ENCODE data around the gene FRYL. TPM values are rescaled to one million over a fixed set of nuclear protein-coding genes. Genes with fewer than 3 reads are reported as not detected.

FRYL gene
- polyA plus RNA-seq, 1 donor from 2014 or later = 64.0 TPM

- Histone ChIP-seq H3K4me3 (ENCODE audit: low read length) (no peak overlapping the region), H3K4me2 (ENCODE audit: low read length) (no peak overlapping the region), H2AFZ (ENCODE audit: low read depth, low read length) (no peak overlapping the region), H3F3A (ENCODE audit: insufficient read depth, low read length, poor library complexity, severe bottlenecking) (no peaks in the 10 kb centered on the region), H3K9me2 (ENCODE audit: insufficient read depth, low read length) (no peaks in the 10 kb centered on the region), H3K79me2 (replicated peaks; ENCODE audit: insufficient read depth, low read length) (peaks cover 80% of the 10 kb centered on the region), H3K27ac (ENCODE audit: low read length) (no peak overlapping the region), H3K36me3 (ENCODE audit: insufficient read depth, low read length) (no peaks in the 10 kb centered on the region), H3K27me3 (ENCODE audit: insufficient read depth, low read depth, low read length) (no peaks in the 10 kb centered on the region), H4K20me1 (ENCODE audit: insufficient read depth) (no peaks in the 10 kb centered on the region), H3K9ac (ENCODE audit: low read length) (no peak overlapping the region), H3K9me3 (ENCODE audit: low read length) (peaks cover 4% of the 10 kb centered on the region)
- TF ChIP-seq, protein P1, sequence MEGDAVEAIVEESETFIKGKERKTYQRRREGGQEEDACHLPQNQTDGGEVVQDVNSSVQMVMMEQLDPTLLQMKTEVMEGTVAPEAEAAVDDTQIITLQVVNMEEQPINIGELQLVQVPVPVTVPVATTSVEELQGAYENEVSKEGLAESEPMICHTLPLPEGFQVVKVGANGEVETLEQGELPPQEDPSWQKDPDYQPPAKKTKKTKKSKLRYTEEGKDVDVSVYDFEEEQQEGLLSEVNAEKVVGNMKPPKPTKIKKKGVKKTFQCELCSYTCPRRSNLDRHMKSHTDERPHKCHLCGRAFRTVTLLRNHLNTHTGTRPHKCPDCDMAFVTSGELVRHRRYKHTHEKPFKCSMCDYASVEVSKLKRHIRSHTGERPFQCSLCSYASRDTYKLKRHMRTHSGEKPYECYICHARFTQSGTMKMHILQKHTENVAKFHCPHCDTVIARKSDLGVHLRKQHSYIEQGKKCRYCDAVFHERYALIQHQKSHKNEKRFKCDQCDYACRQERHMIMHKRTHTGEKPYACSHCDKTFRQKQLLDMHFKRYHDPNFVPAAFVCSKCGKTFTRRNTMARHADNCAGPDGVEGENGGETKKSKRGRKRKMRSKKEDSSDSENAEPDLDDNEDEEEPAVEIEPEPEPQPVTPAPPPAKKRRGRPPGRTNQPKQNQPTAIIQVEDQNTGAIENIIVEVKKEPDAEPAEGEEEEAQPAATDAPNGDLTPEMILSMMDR (IDR thresholded peaks at IDR 0.05; ENCODE audit: poor library complexity, severe bottlenecking) = no peak
- TF ChIP-seq POLR2AphosphoS5 (IDR thresholded peaks at IDR 0.05) = no peak
- no peak for TF ChIP-seq MXI1 (conservative IDR thresholded peaks at IDR 0.05; ENCODE audit: poor library complexity, severe bottlenecking)
- no peak for TF ChIP-seq SMC3 (conservative IDR thresholded peaks at IDR 0.05; ENCODE audit: poor library complexity)
- no peak for TF ChIP-seq TAF1 (IDR thresholded peaks at IDR 0.05; ENCODE audit: low read depth)
- TF ChIP-seq EP300 (conservative IDR thresholded peaks at IDR 0.05; ENCODE audit: poor library complexity, severe bottlenecking) = no peak
- TF ChIP-seq EZH2 (IDR thresholded peaks at IDR 0.05; ENCODE audit: borderline replicate concordance, insufficient read depth, low read length, poor library complexity, severe bottlenecking) = no peak
- TF ChIP-seq, protein P2, sequence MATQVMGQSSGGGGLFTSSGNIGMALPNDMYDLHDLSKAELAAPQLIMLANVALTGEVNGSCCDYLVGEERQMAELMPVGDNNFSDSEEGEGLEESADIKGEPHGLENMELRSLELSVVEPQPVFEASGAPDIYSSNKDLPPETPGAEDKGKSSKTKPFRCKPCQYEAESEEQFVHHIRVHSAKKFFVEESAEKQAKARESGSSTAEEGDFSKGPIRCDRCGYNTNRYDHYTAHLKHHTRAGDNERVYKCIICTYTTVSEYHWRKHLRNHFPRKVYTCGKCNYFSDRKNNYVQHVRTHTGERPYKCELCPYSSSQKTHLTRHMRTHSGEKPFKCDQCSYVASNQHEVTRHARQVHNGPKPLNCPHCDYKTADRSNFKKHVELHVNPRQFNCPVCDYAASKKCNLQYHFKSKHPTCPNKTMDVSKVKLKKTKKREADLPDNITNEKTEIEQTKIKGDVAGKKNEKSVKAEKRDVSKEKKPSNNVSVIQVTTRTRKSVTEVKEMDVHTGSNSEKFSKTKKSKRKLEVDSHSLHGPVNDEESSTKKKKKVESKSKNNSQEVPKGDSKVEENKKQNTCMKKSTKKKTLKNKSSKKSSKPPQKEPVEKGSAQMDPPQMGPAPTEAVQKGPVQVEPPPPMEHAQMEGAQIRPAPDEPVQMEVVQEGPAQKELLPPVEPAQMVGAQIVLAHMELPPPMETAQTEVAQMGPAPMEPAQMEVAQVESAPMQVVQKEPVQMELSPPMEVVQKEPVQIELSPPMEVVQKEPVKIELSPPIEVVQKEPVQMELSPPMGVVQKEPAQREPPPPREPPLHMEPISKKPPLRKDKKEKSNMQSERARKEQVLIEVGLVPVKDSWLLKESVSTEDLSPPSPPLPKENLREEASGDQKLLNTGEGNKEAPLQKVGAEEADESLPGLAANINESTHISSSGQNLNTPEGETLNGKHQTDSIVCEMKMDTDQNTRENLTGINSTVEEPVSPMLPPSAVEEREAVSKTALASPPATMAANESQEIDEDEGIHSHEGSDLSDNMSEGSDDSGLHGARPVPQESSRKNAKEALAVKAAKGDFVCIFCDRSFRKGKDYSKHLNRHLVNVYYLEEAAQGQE (IDR thresholded peaks at IDR 0.05; ENCODE audit: borderline replicate concordance) = no peak
- no peak for TF ChIP-seq RAD21 (conservative IDR thresholded peaks at IDR 0.05)
Observed at GRCh38 chr4:48753159-48753558, 26.9 kb downstream of the FRYL start.

- no peak overlapping the region for H3K4me2 ChIP-seq (ENCODE audit: low read length)
- no peaks in the 10 kb centered on the region for H3K9me2 ChIP-seq (ENCODE audit: insufficient read depth, low read length)
- TF ChIP-seq SMC3 (conservative IDR thresholded peaks at IDR 0.05; ENCODE audit: poor library complexity) (no peak), EZH2 (IDR thresholded peaks at IDR 0.05; ENCODE audit: borderline replicate concordance, insufficient read depth, low read length, poor library complexity, severe bottlenecking) (no peak), EP300 (conservative IDR thresholded peaks at IDR 0.05; ENCODE audit: poor library complexity, severe bottlenecking) (no peak), POLR2AphosphoS5 (IDR thresholded peaks at IDR 0.05) (no peak), RAD21 (conservative IDR thresholded peaks at IDR 0.05) (no peak), TAF1 (IDR thresholded peaks at IDR 0.05; ENCODE audit: low read depth) (no peak), MXI1 (conservative IDR thresholded peaks at IDR 0.05; ENCODE audit: poor library complexity, severe bottlenecking) (no peak)
- TF ChIP-seq, protein P1 (IDR thresholded peaks at IDR 0.05; ENCODE audit: poor library complexity, severe bottlenecking) = no peak
- TF ChIP-seq, protein P2 (IDR thresholded peaks at IDR 0.05; ENCODE audit: borderline replicate concordance) = no peak
- no peak overlapping the region for H2AFZ ChIP-seq (ENCODE audit: low read depth, low read length)
- peaks cover 84% of the 10 kb centered on the region for H3K79me2 ChIP-seq (replicated peaks; ENCODE audit: insufficient read depth, low read length)
- no peaks in the 10 kb centered on the region for H3K27me3 ChIP-seq (ENCODE audit: insufficient read depth, low read depth, low read length)
- H4K20me1 ChIP-seq (ENCODE audit: insufficient read depth) = no peaks in the 10 kb centered on the region
- no peak overlapping the region for H3K27ac ChIP-seq (ENCODE audit: low read length)
- peaks cover 4% of the 10 kb centered on the region for H3K9me3 ChIP-seq (ENCODE audit: low read length)
- H3K4me3 ChIP-seq (ENCODE audit: low read length) = no peak overlapping the region
- no peaks in the 10 kb centered on the region for H3F3A ChIP-seq (ENCODE audit: insufficient read depth, low read length, poor library complexity, severe bottlenecking)
- H3K36me3 ChIP-seq (ENCODE audit: insufficient read depth, low read length) = no peaks in the 10 kb centered on the region
- H3K9ac ChIP-seq (ENCODE audit: low read length) = no peak overlapping the region
Observed at GRCh38 chr4:48752726-48753125, 27.4 kb downstream of the FRYL start.
